Right atrium auricular region (tissue), 2 donors: ENCODE data around the gene ITPR1. TPM values are rescaled to one million over a fixed set of nuclear protein-coding genes. Genes with fewer than 3 reads are reported as not detected.

Experiments used
- DNase-seq: peaks from one replicate; pipeline ENCODE4 v3.0.0-alpha.2; 2019; ENCODE audit warnings: low spot score
- H3K27ac ChIP-seq, 2 donors: fragments of 200-600 bp; sonication (generic); 1 replicate in 1 of 2; 2 replicates in 1 of 2; pipeline ENCODE4 v1.5.1; 2016 to 2019
- H3K27me3 ChIP-seq, 2 donors: fragments of 200-600 bp; sonication (generic); one replicate each; pipeline versions ENCODE4 v1.5.1 to v1.6.0; 2017 to 2019
- H3K36me3 ChIP-seq: fragments of 200-600 bp; sonication (generic); one replicate; pipeline ENCODE4 v1.5.1; 2016
- H3K4me1 ChIP-seq, 2 donors: fragments of 200-600 bp; sonication (generic); one replicate each; pipeline versions ENCODE4 v1.5.1 to v1.6.0; 2017 to 2019
- H3K4me3 ChIP-seq, 2 donors: fragments of 200-600 bp; sonication (generic); 1 replicate in 1 of 2; 2 replicates in 1 of 2; pipeline ENCODE4 v1.5.1; 2017 to 2019; ENCODE audit warnings: mild to moderate bottlenecking in 1 of 2, moderate library complexity in 1 of 2
- H3K9me3 ChIP-seq, 2 donors: fragments of 200-600 bp; sonication (generic); one replicate each; pipeline ENCODE4 v1.5.1; 2019
- CTCF ChIP-seq, 2 donors: fragments of 200-600 bp; sonication (generic); IDR thresholded peaks; one replicate each; pipeline ENCODE4 v1.5.1; 2019; ENCODE audit warnings: antibody characterized with exemption in 2 of 2
- total RNA-seq, 2 donors: library from RNA; depleted of rRNA; stranded (reverse); fragments of >200 nt; gene quantifications; one replicate each; pipeline ENCODE4 v1.1.0, GENCODE V29; 2016

The ITPR1 gene
- total RNA-seq, 2 donors from 2014 or later = 36.7 to 42.5 TPM

GRCh38 chr3:4551794-4552442 is 58.8 kb downstream of the ITPR1 start:
- H3K27me3 ChIP-seq = no peaks in the 10 kb centered on the region
- H3K27ac ChIP-seq = peak overlapping the region; percentile 43 to 49
- peaks cover 0 to 45% of the 10 kb centered on the region in 2 donors for H3K4me1 ChIP-seq
- no peak overlapping the region for H3K4me3 ChIP-seq
- TF ChIP-seq CTCF (IDR thresholded peaks at IDR 0.05) = no peak
- DNase-seq = no peak
- no peaks in the 10 kb centered on the region for H3K36me3 ChIP-seq
- H3K9me3 ChIP-seq = no peaks in the 10 kb centered on the region

- Histone ChIP-seq H3K4me1 (peaks cover 0 to 42% of the 10 kb centered on the region in 2 donors), H3K36me3 (no peaks in the 10 kb centered on the region), H3K9me3 (no peaks in the 10 kb centered on the region), H3K27me3 (no peaks in the 10 kb centered on the region), H3K27ac (peak overlapping the region in 1 of 2 donors; percentile 43), H3K4me3 (no peak overlapping the region)
- no peak for TF ChIP-seq CTCF (IDR thresholded peaks at IDR 0.05)
- no peak for DNase-seq
Observed at GRCh38 chr3:4552811-4553210, 59.7 kb downstream of the ITPR1 start.

GRCh38 chr3:4561661-4562060 is 68.5 kb downstream of the ITPR1 start:
- no peak overlapping the region for H3K27ac ChIP-seq
- TF ChIP-seq CTCF (IDR thresholded peaks at IDR 0.05) = no peak
- H3K4me1 ChIP-seq = peaks cover 0 to 12% of the 10 kb centered on the region in 2 donors
- no peaks in the 10 kb centered on the region for H3K36me3 ChIP-seq
- H3K27me3 ChIP-seq = no peaks in the 10 kb centered on the region
- no peaks in the 10 kb centered on the region for H3K9me3 ChIP-seq
- DNase-seq = no peak
- no peak overlapping the region for H3K4me3 ChIP-seq

- Histone ChIP-seq H3K4me3 (no peak overlapping the region), H3K4me1 (peaks cover 0 to 12% of the 10 kb centered on the region in 2 donors), H3K27me3 (no peaks in the 10 kb centered on the region), H3K9me3 (no peaks in the 10 kb centered on the region), H3K27ac (no peak overlapping the region), H3K36me3 (no peaks in the 10 kb centered on the region)
- no peak for TF ChIP-seq CTCF (IDR thresholded peaks at IDR 0.05)
- no peak for DNase-seq
Observed at GRCh38 chr3:4562595-4562994, 69.4 kb downstream of the ITPR1 start.

GRCh38 chr3:4564270-4564669 is 71.1 kb downstream of the ITPR1 start:
- no peak for DNase-seq
- Histone ChIP-seq H3K9me3 (no peaks in the 10 kb centered on the region), H3K36me3 (no peaks in the 10 kb centered on the region), H3K4me1 (peaks cover 0 to 12% of the 10 kb centered on the region in 2 donors), H3K27me3 (no peaks in the 10 kb centered on the region), H3K4me3 (no peak overlapping the region), H3K27ac (no peak overlapping the region)
- no peak for TF ChIP-seq CTCF (IDR thresholded peaks at IDR 0.05)
